ENCODE data around the gene CADM1.

The CADM1 gene

GRCh38 chr11:115207916-115208315 is 296.3 kb downstream of the CADM1 start:
- no peak for DNase-seq (ENCODE audit: low spot score)

- DNase-seq (ENCODE audit: low spot score), result no peak
Observed at GRCh38 chr11:115207166-115207591, 297.0 kb downstream of the CADM1 start.

- DNase-seq (ENCODE audit: low spot score), result no peak
Observed at GRCh38 chr11:115206365-115207022, 297.7 kb downstream of the CADM1 start.

- no peak for DNase-seq (ENCODE audit: low spot score)
Observed at GRCh38 chr11:115202900-115203552, 301.2 kb downstream of the CADM1 start.

GRCh38 chr11:115202074-115202473 is 302.1 kb downstream of the CADM1 start:
- no peak for DNase-seq (ENCODE audit: low spot score)

- DNase-seq (ENCODE audit: low spot score), result no peak
Observed at GRCh38 chr11:115201111-115201792, 303.0 kb downstream of the CADM1 start.

GRCh38 chr11:115199481-115200069 is 304.6 kb downstream of the CADM1 start:
- DNase-seq (ENCODE audit: low spot score), result no peak

- no peak for DNase-seq (ENCODE audit: low spot score)
Observed at GRCh38 chr11:115198321-115198741, 305.9 kb downstream of the CADM1 start.

- DNase-seq (ENCODE audit: low spot score), result no peak
Observed at GRCh38 chr11:115197433-115197832, 306.8 kb downstream of the CADM1 start.

GRCh38 chr11:115197031-115197430 is 307.2 kb downstream of the CADM1 start:
- DNase-seq (ENCODE audit: low spot score), result no peak

- no peak for DNase-seq (ENCODE audit: low spot score)
Observed at GRCh38 chr11:115194802-115195110, 309.5 kb downstream of the CADM1 start.

- no peak for DNase-seq (ENCODE audit: low spot score)
Observed at GRCh38 chr11:115193914-115194801, 310.1 kb downstream of the CADM1 start.

GRCh38 chr11:115191761-115192160 is 312.5 kb downstream of the CADM1 start:
- no peak for DNase-seq (ENCODE audit: low spot score)

GRCh38 chr11:115190196-115190595 is 314.0 kb downstream of the CADM1 start:
- no peak for DNase-seq (ENCODE audit: low spot score)

- no peak for DNase-seq (ENCODE audit: low spot score)
Observed at GRCh38 chr11:115188898-115189278, 315.3 kb downstream of the CADM1 start.

- DNase-seq (ENCODE audit: low spot score), result no peak
Observed at GRCh38 chr11:115188188-115188897, 315.9 kb downstream of the CADM1 start.

GRCh38 chr11:115185931-115186330 is 318.3 kb downstream of the CADM1 start:
- DNase-seq (ENCODE audit: low spot score), result no peak

- no peak for DNase-seq (ENCODE audit: low spot score)
Observed at GRCh38 chr11:115185507-115185906, 318.7 kb downstream of the CADM1 start.

GRCh38 chr11:115184901-115185300 is 319.3 kb downstream of the CADM1 start:
- DNase-seq (ENCODE audit: low spot score), result no peak

GRCh38 chr11:115183830-115184229 is 320.4 kb downstream of the CADM1 start:
- DNase-seq (ENCODE audit: low spot score), result no peak

- DNase-seq (ENCODE audit: low spot score), result no peak
Observed at GRCh38 chr11:115183136-115183535, 321.1 kb downstream of the CADM1 start.

All from Ammon's horn (tissue), 1 donor.